GM23338 (cell line): ENCODE results near the gene SOAT1. TPM values are rescaled to one million over a fixed set of nuclear protein-coding genes. Genes with fewer than 3 reads are reported as not detected.

Experiments used
- ATAC-seq: fragments of 200-7000 bp; cut with Tn5 transposase; 3 replicates; pipeline ENCODE4 v1.9.1; 2020
- DNase-seq: peaks from one replicate; pipeline ENCODE4 v3.0.0-alpha.2; 2015; ENCODE audit warnings: low spot score
- H2AFZ ChIP-seq: fragments of 200-600 bp; sonication (generic); 2 replicates; pipeline ENCODE4 v1.8.0; 2016; ENCODE audit warnings: antibody characterized with exemption, mild to moderate bottlenecking, moderate library complexity
- H3F3A ChIP-seq: fragments of 200-600 bp; sonication (generic); replicated peaks from 2 replicates; pipeline ENCODE4 v1.8.0; 2017; ENCODE audit warnings: antibody characterized with exemption, mixed run types, low read depth
- H3K27ac ChIP-seq: fragments of 200-600 bp; sonication (generic); 2 replicates; pipeline ENCODE4 v1.6.1; 2016; ENCODE audit warnings: low read depth
- H3K27me3 ChIP-seq: fragments of 200-600 bp; sonication (generic); 2 replicates; pipeline ENCODE4 v1.8.0; 2016; ENCODE audit warnings: mild to moderate bottlenecking, mixed run types, moderate library complexity; ENCODE audit not compliant: insufficient read depth
- H3K36me3 ChIP-seq: fragments of 200-600 bp; sonication (generic); 2 replicates; pipeline ENCODE4 v1.8.0; 2016; ENCODE audit warnings: mild to moderate bottlenecking; ENCODE audit not compliant: insufficient read depth
- H3K4me1 ChIP-seq: fragments of 200-600 bp; sonication (generic); 2 replicates; pipeline ENCODE4 v1.8.0; 2016; ENCODE audit warnings: mild to moderate bottlenecking, moderate library complexity; ENCODE audit not compliant: insufficient read depth
- H3K4me2 ChIP-seq: fragments of 200-600 bp; sonication (generic); 2 replicates; pipeline ENCODE4 v1.7.1; 2017; ENCODE audit warnings: mixed run types
- H3K4me3 ChIP-seq: fragments of 200-600 bp; sonication (generic); 2 replicates; pipeline ENCODE4 v1.6.1; 2016; ENCODE audit warnings: mixed run types
- H3K79me2 ChIP-seq: fragments of 200-600 bp; sonication (generic); replicated peaks from 2 replicates; pipeline ENCODE4 v1.8.0; 2017; ENCODE audit warnings: mild to moderate bottlenecking; ENCODE audit not compliant: insufficient read depth
- H3K9me2 ChIP-seq: fragments of 200-600 bp; sonication (generic); 2 replicates; pipeline ENCODE4 v1.8.0; 2017; ENCODE audit not compliant: insufficient read depth
- H4K20me1 ChIP-seq: fragments of 200-600 bp; sonication (generic); replicated peaks from 2 replicates; pipeline ENCODE4 v1.8.0; 2017; ENCODE audit warnings: mild to moderate bottlenecking; ENCODE audit not compliant: insufficient read depth
- H3K27ac Mint-ChIP-seq: 2 replicates; pipeline ENCODE4 v1.8.0; 2020; ENCODE audit warnings: inconsistent platforms, mild to moderate bottlenecking, moderate library complexity, mixed read lengths
- H3K27me3 Mint-ChIP-seq: 3 replicates; pipeline ENCODE4 v1.8.0; 2022; ENCODE audit warnings: low read depth, mild to moderate bottlenecking, moderate library complexity, mixed read lengths, inconsistent platforms; ENCODE audit not compliant: insufficient read depth, poor library complexity
- H3K36me3 Mint-ChIP-seq: 3 replicates; pipeline ENCODE4 v1.8.0; 2021; ENCODE audit warnings: low read depth, mild to moderate bottlenecking, inconsistent platforms, moderate library complexity, mixed read lengths
- H3K4me1 Mint-ChIP-seq: 3 replicates; pipeline ENCODE4 v1.8.0; 2020; ENCODE audit warnings: mild to moderate bottlenecking, inconsistent platforms, mixed read lengths
- H3K4me3 Mint-ChIP-seq: 3 replicates; pipeline ENCODE4 v1.8.0; 2021; ENCODE audit warnings: moderate library complexity, mild to moderate bottlenecking, inconsistent platforms, mixed read lengths
- H3K9me3 Mint-ChIP-seq: 3 replicates; pipeline ENCODE4 v1.8.0; 2020; ENCODE audit warnings: moderate library complexity, mild to moderate bottlenecking, inconsistent platforms, mixed read lengths
- CREB1 ChIP-seq: fragments of 250-450 bp; sonication (Bioruptor Pico); IDR thresholded peaks from 2 replicates; pipeline ENCODE4 v1.5.0; 2020; ENCODE audit warnings: low read depth, mild to moderate bottlenecking, moderate library complexity
- EZH2 ChIP-seq: fragments of 200-600 bp; sonication (generic); IDR thresholded peaks from one replicate; pipeline ENCODE4 v1.8.0; 2017; ENCODE audit warnings: antibody characterized with exemption, mild to moderate bottlenecking, low read depth; ENCODE audit not compliant: unreplicated experiment
- EZH2phosphoT487 ChIP-seq: fragments of 200-600 bp; sonication (generic); IDR thresholded peaks from one replicate; pipeline ENCODE4 v1.8.1; 2018; ENCODE audit warnings: antibody characterized with exemption; ENCODE audit not compliant: unreplicated experiment
- JUNB ChIP-seq: IDR thresholded peaks from one replicate; pipeline ENCODE4 v1.6.1; 2016; ENCODE audit warnings: antibody characterized with exemption; ENCODE audit not compliant: unreplicated experiment
- NANOG ChIP-seq: IDR thresholded peaks from 2 replicates; pipeline ENCODE4 v1.6.1; 2016; ENCODE audit warnings: antibody characterized with exemption, borderline replicate concordance
- POLR2AphosphoS5 ChIP-seq: IDR thresholded peaks from 2 replicates; pipeline ENCODE4 v1.6.1; 2016; ENCODE audit warnings: antibody characterized with exemption, low read depth
- STAT1 ChIP-seq: IDR thresholded peaks from one replicate; pipeline ENCODE4 v1.6.1; 2016; ENCODE audit warnings: antibody characterized with exemption; ENCODE audit not compliant: unreplicated experiment
- ZNF114 ChIP-seq: fragments of 250-450 bp; sonication (Bioruptor Pico); IDR thresholded peaks from 2 replicates; pipeline ENCODE4 v1.5.0; 2020; ENCODE audit warnings: mild to moderate bottlenecking, moderate library complexity
- ZNF331 ChIP-seq: fragments of 250-450 bp; sonication (Bioruptor Pico); IDR thresholded peaks from 2 replicates; pipeline ENCODE4 v1.5.0; 2020; ENCODE audit warnings: low read depth, mild to moderate bottlenecking, moderate library complexity
- polyA plus RNA-seq: library from polyadenylated mRNA; unstranded; fragments of >200 nt; fragmentation: Nextera tagmentation; extraction: Ambion mirVana; gene quantifications from 2 replicates; pipeline ENCODE4 v1.2.1, GENCODE V29; 2016
- total RNA-seq: library from RNA; depleted of rRNA; stranded (reverse); fragments of >200 nt; shearing (Covaris generic); gene quantifications from 2 replicates; pipeline ENCODE4 v1.2.3, GENCODE V29; 2014
- TF ChIP-seq, protein P1 (sequence below): IDR thresholded peaks from one replicate; pipeline ENCODE4 v1.6.1; 2018; ENCODE audit warnings: antibody characterized with exemption; ENCODE audit not compliant: unreplicated experiment
- TF ChIP-seq, protein P2 (sequence below): fragments of 250-450 bp; sonication (Bioruptor Pico); IDR thresholded peaks from 2 replicates; pipeline ENCODE4 v1.5.0; 2020; ENCODE audit warnings: mild to moderate bottlenecking, moderate library complexity
- TF ChIP-seq, protein P3 (sequence below): IDR thresholded peaks from 2 replicates; pipeline ENCODE4 v1.6.1; 2016; ENCODE audit warnings: antibody characterized with exemption
- TF ChIP-seq, protein P4 (sequence below), 2 experiments: fragments of 200-600 bp in 1 of 2; sonication (generic) in 1 of 2; conservative IDR thresholded peaks; 2 replicates each; pipeline versions ENCODE4 v1.5.1 to v1.6.1; 2016 to 2017; ENCODE audit warnings: antibody characterized with exemption in 2 of 2, low read depth in 2 of 2, mild to moderate bottlenecking in 2 of 2, moderate library complexity in 1 of 2

Gene SOAT1
- total and polyA plus RNA-seq, 2 experiments from 2014 or later = 1.3 to 2.6 TPM

DNA sequence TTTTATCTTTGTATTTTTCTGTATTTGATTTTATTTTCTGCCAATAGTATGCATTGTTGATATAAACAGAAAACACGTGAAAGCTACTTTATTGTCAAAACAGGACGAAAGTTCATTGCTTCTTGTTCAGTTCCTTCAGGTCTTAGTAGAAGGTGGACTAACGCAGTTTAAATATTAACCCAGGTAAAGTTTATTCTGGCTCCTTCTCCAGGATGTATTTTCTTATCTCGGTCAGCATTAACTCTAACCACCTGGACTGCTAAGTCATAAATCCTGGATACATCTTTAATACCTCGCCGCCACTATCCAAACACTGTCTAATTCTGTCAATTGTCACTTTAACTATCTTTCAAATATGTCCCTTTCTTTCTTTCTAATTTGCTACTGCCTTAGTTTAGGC lies 5.7 kb upstream of the SOAT1 start:
- Mint-ChIP-seq H3K27ac (no peak overlapping the region), H3K27me3 (peaks cover 21% of the 10 kb centered on the region), H3K4me3 (no peak overlapping the region), H3K36me3 (no peaks in the 10 kb centered on the region), H3K9me3 (no peaks in the 10 kb centered on the region), H3K4me1 (no peaks in the 10 kb centered on the region)
- H2AFZ ChIP-seq = no peak overlapping the region
- H3K27ac ChIP-seq = no peak overlapping the region
- no peak for ATAC-seq
- no peaks in the 10 kb centered on the region; the same call in 1 of the 2 replicates for H3F3A ChIP-seq
- no peak for DNase-seq
- no peaks in the 10 kb centered on the region for H3K36me3 ChIP-seq
- no peaks in the 10 kb centered on the region for H4K20me1 ChIP-seq
- no peak for TF ChIP-seq STAT1
- TF ChIP-seq EZH2phosphoT487 = no peak
- TF ChIP-seq CREB1 (CRISPR knock-in tag) = no peak
- TF ChIP-seq NANOG = no peak
- no peak for TF ChIP-seq JUNB
- TF ChIP-seq, protein P1, sequence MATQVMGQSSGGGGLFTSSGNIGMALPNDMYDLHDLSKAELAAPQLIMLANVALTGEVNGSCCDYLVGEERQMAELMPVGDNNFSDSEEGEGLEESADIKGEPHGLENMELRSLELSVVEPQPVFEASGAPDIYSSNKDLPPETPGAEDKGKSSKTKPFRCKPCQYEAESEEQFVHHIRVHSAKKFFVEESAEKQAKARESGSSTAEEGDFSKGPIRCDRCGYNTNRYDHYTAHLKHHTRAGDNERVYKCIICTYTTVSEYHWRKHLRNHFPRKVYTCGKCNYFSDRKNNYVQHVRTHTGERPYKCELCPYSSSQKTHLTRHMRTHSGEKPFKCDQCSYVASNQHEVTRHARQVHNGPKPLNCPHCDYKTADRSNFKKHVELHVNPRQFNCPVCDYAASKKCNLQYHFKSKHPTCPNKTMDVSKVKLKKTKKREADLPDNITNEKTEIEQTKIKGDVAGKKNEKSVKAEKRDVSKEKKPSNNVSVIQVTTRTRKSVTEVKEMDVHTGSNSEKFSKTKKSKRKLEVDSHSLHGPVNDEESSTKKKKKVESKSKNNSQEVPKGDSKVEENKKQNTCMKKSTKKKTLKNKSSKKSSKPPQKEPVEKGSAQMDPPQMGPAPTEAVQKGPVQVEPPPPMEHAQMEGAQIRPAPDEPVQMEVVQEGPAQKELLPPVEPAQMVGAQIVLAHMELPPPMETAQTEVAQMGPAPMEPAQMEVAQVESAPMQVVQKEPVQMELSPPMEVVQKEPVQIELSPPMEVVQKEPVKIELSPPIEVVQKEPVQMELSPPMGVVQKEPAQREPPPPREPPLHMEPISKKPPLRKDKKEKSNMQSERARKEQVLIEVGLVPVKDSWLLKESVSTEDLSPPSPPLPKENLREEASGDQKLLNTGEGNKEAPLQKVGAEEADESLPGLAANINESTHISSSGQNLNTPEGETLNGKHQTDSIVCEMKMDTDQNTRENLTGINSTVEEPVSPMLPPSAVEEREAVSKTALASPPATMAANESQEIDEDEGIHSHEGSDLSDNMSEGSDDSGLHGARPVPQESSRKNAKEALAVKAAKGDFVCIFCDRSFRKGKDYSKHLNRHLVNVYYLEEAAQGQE = no peak
- no peak for TF ChIP-seq ZNF114 (CRISPR knock-in tag)
- TF ChIP-seq POLR2AphosphoS5 = no peak
- TF ChIP-seq, protein P2, sequence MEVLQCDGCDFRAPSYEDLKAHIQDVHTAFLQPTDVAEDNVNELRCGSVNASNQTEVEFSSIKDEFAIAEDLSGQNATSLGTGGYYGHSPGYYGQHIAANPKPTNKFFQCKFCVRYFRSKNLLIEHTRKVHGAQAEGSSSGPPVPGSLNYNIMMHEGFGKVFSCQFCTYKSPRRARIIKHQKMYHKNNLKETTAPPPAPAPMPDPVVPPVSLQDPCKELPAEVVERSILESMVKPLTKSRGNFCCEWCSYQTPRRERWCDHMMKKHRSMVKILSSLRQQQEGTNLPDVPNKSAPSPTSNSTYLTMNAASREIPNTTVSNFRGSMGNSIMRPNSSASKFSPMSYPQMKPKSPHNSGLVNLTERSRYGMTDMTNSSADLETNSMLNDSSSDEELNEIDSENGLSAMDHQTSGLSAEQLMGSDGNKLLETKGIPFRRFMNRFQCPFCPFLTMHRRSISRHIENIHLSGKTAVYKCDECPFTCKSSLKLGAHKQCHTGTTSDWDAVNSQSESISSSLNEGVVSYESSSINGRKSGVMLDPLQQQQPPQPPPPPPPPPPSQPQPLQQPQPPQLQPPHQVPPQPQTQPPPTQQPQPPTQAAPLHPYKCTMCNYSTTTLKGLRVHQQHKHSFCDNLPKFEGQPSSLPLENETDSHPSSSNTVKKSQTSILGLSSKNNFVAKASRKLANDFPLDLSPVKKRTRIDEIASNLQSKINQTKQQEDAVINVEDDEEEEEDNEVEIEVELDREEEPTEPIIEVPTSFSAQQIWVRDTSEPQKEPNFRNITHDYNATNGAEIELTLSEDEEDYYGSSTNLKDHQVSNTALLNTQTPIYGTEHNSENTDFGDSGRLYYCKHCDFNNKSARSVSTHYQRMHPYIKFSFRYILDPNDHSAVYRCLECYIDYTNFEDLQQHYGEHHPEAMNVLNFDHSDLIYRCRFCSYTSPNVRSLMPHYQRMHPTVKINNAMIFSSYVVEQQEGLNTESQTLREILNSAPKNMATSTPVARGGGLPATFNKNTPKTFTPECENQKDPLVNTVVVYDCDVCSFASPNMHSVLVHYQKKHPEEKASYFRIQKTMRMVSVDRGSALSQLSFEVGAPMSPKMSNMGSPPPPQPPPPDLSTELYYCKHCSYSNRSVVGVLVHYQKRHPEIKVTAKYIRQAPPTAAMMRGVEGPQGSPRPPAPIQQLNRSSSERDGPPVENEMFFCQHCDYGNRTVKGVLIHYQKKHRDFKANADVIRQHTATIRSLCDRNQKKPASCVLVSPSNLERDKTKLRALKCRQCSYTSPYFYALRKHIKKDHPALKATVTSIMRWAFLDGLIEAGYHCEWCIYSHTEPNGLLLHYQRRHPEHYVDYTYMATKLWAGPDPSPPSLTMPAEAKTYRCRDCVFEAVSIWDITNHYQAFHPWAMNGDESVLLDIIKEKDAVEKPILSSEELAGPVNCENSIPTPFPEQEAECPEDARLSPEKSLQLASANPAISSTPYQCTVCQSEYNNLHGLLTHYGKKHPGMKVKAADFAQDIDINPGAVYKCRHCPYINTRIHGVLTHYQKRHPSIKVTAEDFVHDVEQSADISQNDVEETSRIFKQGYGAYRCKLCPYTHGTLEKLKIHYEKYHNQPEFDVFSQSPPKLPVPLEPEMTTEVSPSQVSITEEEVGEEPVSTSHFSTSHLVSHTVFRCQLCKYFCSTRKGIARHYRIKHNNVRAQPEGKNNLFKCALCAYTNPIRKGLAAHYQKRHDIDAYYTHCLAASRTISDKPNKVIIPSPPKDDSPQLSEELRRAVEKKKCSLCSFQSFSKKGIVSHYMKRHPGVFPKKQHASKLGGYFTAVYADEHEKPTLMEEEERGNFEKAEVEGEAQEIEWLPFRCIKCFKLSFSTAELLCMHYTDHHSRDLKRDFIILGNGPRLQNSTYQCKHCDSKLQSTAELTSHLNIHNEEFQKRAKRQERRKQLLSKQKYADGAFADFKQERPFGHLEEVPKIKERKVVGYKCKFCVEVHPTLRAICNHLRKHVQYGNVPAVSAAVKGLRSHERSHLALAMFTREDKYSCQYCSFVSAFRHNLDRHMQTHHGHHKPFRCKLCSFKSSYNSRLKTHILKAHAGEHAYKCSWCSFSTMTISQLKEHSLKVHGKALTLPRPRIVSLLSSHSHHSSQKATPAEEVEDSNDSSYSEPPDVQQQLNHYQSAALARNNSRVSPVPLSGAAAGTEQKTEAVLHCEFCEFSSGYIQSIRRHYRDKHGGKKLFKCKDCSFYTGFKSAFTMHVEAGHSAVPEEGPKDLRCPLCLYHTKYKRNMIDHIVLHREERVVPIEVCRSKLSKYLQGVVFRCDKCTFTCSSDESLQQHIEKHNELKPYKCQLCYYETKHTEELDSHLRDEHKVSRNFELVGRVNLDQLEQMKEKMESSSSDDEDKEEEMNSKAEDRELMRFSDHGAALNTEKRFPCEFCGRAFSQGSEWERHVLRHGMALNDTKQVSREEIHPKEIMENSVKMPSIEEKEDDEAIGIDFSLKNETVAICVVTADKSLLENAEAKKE (CRISPR knock-in tag) = no peak
- TF ChIP-seq EZH2 = no peak
- TF ChIP-seq, protein P3, sequence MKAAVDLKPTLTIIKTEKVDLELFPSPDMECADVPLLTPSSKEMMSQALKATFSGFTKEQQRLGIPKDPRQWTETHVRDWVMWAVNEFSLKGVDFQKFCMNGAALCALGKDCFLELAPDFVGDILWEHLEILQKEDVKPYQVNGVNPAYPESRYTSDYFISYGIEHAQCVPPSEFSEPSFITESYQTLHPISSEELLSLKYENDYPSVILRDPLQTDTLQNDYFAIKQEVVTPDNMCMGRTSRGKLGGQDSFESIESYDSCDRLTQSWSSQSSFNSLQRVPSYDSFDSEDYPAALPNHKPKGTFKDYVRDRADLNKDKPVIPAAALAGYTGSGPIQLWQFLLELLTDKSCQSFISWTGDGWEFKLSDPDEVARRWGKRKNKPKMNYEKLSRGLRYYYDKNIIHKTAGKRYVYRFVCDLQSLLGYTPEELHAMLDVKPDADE = no peak
- TF ChIP-seq, protein P4, sequence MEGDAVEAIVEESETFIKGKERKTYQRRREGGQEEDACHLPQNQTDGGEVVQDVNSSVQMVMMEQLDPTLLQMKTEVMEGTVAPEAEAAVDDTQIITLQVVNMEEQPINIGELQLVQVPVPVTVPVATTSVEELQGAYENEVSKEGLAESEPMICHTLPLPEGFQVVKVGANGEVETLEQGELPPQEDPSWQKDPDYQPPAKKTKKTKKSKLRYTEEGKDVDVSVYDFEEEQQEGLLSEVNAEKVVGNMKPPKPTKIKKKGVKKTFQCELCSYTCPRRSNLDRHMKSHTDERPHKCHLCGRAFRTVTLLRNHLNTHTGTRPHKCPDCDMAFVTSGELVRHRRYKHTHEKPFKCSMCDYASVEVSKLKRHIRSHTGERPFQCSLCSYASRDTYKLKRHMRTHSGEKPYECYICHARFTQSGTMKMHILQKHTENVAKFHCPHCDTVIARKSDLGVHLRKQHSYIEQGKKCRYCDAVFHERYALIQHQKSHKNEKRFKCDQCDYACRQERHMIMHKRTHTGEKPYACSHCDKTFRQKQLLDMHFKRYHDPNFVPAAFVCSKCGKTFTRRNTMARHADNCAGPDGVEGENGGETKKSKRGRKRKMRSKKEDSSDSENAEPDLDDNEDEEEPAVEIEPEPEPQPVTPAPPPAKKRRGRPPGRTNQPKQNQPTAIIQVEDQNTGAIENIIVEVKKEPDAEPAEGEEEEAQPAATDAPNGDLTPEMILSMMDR (conservative IDR thresholded peaks at IDR 0.05; ENCODE audit: low read depth in 2 of 2) = no peak
- TF ChIP-seq ZNF331 (CRISPR knock-in tag) = no peak
- no peak overlapping the region for H3K4me2 ChIP-seq
- H3K4me3 ChIP-seq = no peak overlapping the region
- H3K27me3 ChIP-seq = peaks cover 22% of the 10 kb centered on the region
- H3K9me2 ChIP-seq = no peaks in the 10 kb centered on the region
- no peaks in the 10 kb centered on the region for H3K79me2 ChIP-seq
- 0 out of 2 replicates have a peak, but pooled peaks cover under 1% of the 10 kb centered on the region for H3K4me1 ChIP-seq
